ENCODE results near the gene CDKL2. TPM values are rescaled to one million over a fixed set of nuclear protein-coding genes. Genes with fewer than 3 reads are reported as not detected.

The CDKL2 gene
- total and polyA plus RNA-seq, 2 donors from 2014 or later, result 3.2 to 15.9 TPM

DNA sequence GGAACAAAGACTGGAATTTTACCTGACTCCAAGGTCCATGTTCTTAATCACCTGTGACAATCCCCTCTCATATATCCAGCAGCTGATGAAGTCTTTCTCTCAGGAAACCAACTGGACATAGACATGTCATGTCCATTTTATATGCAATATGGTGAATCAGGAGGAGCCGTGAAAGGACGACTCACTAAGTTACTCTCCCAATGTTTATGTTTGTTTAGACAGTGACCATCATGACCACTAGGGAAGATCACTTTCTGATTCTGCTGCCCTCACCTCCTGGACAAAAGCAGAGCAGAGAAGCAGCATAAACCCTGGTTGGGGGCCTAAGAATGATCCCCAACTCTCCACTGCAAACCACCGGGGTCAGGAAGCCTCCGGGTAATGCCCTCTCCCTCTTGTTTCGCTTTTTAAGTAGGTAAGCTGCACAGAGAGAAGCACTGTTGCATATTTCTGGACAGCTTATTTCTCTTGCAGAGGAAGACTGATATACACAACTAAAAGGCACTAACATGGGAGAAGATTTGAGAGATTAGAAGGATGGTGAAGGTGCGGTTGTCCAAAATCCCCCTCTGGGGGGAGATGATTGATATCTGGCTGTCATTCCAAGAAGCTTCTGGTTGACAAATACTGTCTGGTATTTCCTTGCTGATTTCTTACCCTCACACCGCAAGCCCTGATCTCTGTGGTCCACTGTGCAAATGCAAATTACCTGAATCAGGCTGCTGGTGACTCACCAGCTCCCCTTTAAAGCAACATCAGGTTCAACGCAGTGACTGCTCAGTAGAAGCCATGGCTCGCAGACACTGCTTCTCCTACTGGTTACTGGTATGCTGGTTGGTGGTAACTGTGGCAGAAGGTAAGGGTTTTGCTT lies 74.8 kb downstream of the CDKL2 start, which contains the start of gene ODAPH:
TSS of gene ODAPH (plus strand) at position 773 of the 871 bp plus-strand sequence. CDS start at position 790, 17 bp downstream.
- intact Hi-C loops (cut with DNase I), result no loop called here
- no peaks in the 10 kb centered on the region for H3K36me3 ChIP-seq (ENCODE audit: control insufficient read depth in 2 of 3, insufficient read depth in 3 of 3, low read length in 3 of 3)
- FAIRE-seq, result no peak
- H3K27me3 ChIP-seq (ENCODE audit: control insufficient read depth, insufficient read depth, low read length), result no peaks in the 10 kb centered on the region
- H3K4me3 ChIP-seq (ENCODE audit: low read length in 3 of 3), result no peak within 1 kb of the TSS
- no peak for DNase-seq
- no peaks in the 10 kb centered on the region for H3K4me1 ChIP-seq (ENCODE audit: control insufficient read depth in 2 of 3, insufficient read depth in 2 of 3, low read depth in 1 of 3, low read length in 3 of 3)
- TF ChIP-seq, protein P1, sequence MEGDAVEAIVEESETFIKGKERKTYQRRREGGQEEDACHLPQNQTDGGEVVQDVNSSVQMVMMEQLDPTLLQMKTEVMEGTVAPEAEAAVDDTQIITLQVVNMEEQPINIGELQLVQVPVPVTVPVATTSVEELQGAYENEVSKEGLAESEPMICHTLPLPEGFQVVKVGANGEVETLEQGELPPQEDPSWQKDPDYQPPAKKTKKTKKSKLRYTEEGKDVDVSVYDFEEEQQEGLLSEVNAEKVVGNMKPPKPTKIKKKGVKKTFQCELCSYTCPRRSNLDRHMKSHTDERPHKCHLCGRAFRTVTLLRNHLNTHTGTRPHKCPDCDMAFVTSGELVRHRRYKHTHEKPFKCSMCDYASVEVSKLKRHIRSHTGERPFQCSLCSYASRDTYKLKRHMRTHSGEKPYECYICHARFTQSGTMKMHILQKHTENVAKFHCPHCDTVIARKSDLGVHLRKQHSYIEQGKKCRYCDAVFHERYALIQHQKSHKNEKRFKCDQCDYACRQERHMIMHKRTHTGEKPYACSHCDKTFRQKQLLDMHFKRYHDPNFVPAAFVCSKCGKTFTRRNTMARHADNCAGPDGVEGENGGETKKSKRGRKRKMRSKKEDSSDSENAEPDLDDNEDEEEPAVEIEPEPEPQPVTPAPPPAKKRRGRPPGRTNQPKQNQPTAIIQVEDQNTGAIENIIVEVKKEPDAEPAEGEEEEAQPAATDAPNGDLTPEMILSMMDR (IDR thresholded peaks at IDR 0.05; ENCODE audit: borderline replicate concordance, extremely low read depth, insufficient read depth), result no peak
- no peak within 1 kb of the TSS for H3K27ac ChIP-seq (ENCODE audit: low read depth in 2 of 2, low read length in 2 of 2)
- H3K9me3 ChIP-seq (ENCODE audit: control insufficient read depth in 2 of 3, insufficient read depth in 1 of 3, low read length in 3 of 3), result no peaks in the 10 kb centered on the region
- no peak within 1 kb of the TSS for H3K9ac ChIP-seq (ENCODE audit: low read length in 3 of 3)

DNA sequence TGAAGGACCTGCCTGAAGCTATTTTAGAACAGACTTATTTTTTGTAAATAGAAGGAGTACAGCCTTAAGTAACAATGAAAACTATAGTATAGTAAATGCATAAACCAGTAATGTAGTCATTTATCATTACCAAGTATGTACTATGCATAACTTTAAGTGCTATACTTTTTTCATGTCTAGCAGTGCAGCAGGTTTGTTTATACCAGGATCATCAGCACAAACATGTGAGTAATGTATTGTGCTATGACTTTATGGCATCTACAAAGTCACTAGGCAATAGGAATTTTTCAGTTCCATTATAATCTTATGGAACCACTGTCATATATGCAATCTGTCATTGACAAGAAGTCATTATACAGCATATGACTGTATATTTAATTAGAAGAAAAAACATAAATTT lies 77.9 kb downstream of the CDKL2 start:
- H3K9me3 ChIP-seq (ENCODE audit: control insufficient read depth in 2 of 3, insufficient read depth in 1 of 3, low read length in 3 of 3), result no peaks in the 10 kb centered on the region
- intact Hi-C loops (cut with DNase I), result no loop called here
- TF ChIP-seq, protein P1 (IDR thresholded peaks at IDR 0.05; ENCODE audit: borderline replicate concordance, extremely low read depth, insufficient read depth), result no peak
- no peak overlapping the region for H3K9ac ChIP-seq (ENCODE audit: low read length in 3 of 3)
- no peaks in the 10 kb centered on the region for H3K36me3 ChIP-seq (ENCODE audit: control insufficient read depth in 2 of 3, insufficient read depth in 3 of 3, low read length in 3 of 3)
- no peak overlapping the region for H3K27ac ChIP-seq (ENCODE audit: low read depth in 2 of 2, low read length in 2 of 2)
- no peak overlapping the region for H3K4me3 ChIP-seq (ENCODE audit: low read length in 3 of 3)
- H3K4me1 ChIP-seq (ENCODE audit: control insufficient read depth in 2 of 3, insufficient read depth in 2 of 3, low read depth in 1 of 3, low read length in 3 of 3), result no peaks in the 10 kb centered on the region
- H3K27me3 ChIP-seq (ENCODE audit: control insufficient read depth, insufficient read depth, low read length), result no peaks in the 10 kb centered on the region
- no peak for FAIRE-seq
- DNase-seq, result no peak

DNA sequence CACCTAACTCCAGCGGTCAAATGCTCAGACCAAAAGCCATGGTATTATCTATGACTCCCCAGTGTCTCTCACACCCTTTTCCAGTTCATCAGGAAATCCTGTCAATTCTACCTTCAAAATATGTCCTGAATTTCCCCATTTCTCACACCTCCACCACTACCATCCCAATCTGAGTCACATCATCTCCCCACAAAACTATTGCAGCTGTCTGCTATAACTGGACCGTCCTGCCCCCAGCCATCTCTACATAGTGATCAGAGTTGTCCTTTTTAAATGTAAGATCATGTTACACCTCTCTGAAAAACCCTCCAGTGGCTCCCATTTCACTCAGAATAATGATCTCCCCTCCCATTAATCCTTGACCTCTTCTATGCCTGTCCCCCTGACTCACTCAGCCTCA lies 81.3 kb downstream of the CDKL2 start:
- Histone ChIP-seq H3K27ac (ENCODE audit: low read depth in 2 of 2, low read length in 2 of 2) (no peak overlapping the region), H3K36me3 (ENCODE audit: control insufficient read depth in 2 of 3, insufficient read depth in 3 of 3, low read length in 3 of 3) (peaks cover 0 to 5% (median 2%) of the 10 kb centered on the region in 3 donors), H3K9ac (ENCODE audit: low read length in 3 of 3) (no peak overlapping the region), H3K4me1 (ENCODE audit: control insufficient read depth in 2 of 3, insufficient read depth in 2 of 3, low read depth in 1 of 3, low read length in 3 of 3) (no peaks in the 10 kb centered on the region), H3K4me3 (ENCODE audit: low read length in 3 of 3) (no peak overlapping the region), H3K9me3 (ENCODE audit: control insufficient read depth in 2 of 3, insufficient read depth in 1 of 3, low read length in 3 of 3) (no peaks in the 10 kb centered on the region), H3K27me3 (ENCODE audit: control insufficient read depth, insufficient read depth, low read length) (no peaks in the 10 kb centered on the region)
- FAIRE-seq, result no peak
- intact Hi-C loops (cut with DNase I), result no loop called here
- TF ChIP-seq, protein P1 (IDR thresholded peaks at IDR 0.05; ENCODE audit: borderline replicate concordance, extremely low read depth, insufficient read depth), result no peak
- peak in 1 of 5 donors; percentile 4 for DNase-seq
